ENCODE data around the gene ILDR2.

- TF ChIP-seq CTCF (IDR thresholded peaks at IDR 0.05) (no peak), POLR2A (IDR thresholded peaks at IDR 0.05) (no peak)
Measured at GRCh38 chr1:166915042-166915441, 60.3 kb downstream of the ILDR2 start.
